Cardiac fibroblast (primary cell): Measurements from ENCODE around the gene SUSD3.

Source experiments
- DNase-seq, 2 donors: peaks; one replicate each; pipeline versions ENCODE4 v3.0.0 to v3.0.0-alpha.2; 2010; ENCODE audit warnings: low read depth in 2 of 2
- H3K4me3 ChIP-seq, 2 donors: replicated peaks in 1 of 2; 1 replicate in 1 of 2; 2 replicates in 1 of 2; pipeline ENCODE4 v1.5.1; 2011; ENCODE audit warnings: low read depth in 2 of 2, low read length in 2 of 2, mild to moderate bottlenecking in 2 of 2, moderate library complexity in 1 of 2
- CTCF ChIP-seq: IDR thresholded peaks from one replicate; pipeline ENCODE4 v1.5.1; 2011; ENCODE audit warnings: low read depth, mild to moderate bottlenecking, low read length, inconsistent platforms

Gene SUSD3

GRCh38 chr9:93076101-93076791 is 17.7 kb downstream of the SUSD3 start:
- no peak for DNase-seq
- no peak overlapping the region for H3K4me3 ChIP-seq
- no peak for TF ChIP-seq CTCF

GRCh38 chr9:93076792-93077128 is 18.3 kb downstream of the SUSD3 start:
- DNase-seq, result no peak
- no peak overlapping the region for H3K4me3 ChIP-seq
- no peak for TF ChIP-seq CTCF

GRCh38 chr9:93077367-93077766 is 18.9 kb downstream of the SUSD3 start:
- TF ChIP-seq CTCF, result no peak
- DNase-seq, result no peak
- no peak overlapping the region for H3K4me3 ChIP-seq

GRCh38 chr9:93077811-93078210 is 19.3 kb downstream of the SUSD3 start:
- TF ChIP-seq CTCF, result no peak
- H3K4me3 ChIP-seq, result no peak overlapping the region
- DNase-seq, result no peak

GRCh38 chr9:93079371-93079770 is 20.9 kb downstream of the SUSD3 start:
- no peak for DNase-seq
- H3K4me3 ChIP-seq, result no peak overlapping the region
- no peak for TF ChIP-seq CTCF

- no peak for TF ChIP-seq CTCF
- H3K4me3 ChIP-seq, result no peak overlapping the region
- DNase-seq, result no peak
These were observed 21.9 kb downstream of the SUSD3 start for GRCh38 chr9:93080406-93080805.

GRCh38 chr9:93081081-93081529 is 22.6 kb downstream of the SUSD3 start:
- no peak overlapping the region for H3K4me3 ChIP-seq
- peak in 1 of 2 donors; percentile 68 for DNase-seq
- TF ChIP-seq CTCF, result no peak
